HG03139 (cell line): ENCODE results near the gene LAMTOR1.
"Not testable (repeated sequence)": the region's sequence is repeated elsewhere in the genome, so short reads cannot be mapped to it uniquely, and the experiment has no call there.

Experiments used
- ATAC-seq: cut with Tn5 transposase; IDR thresholded peaks from one replicate; pipeline ENCODE4 v1.9.1; 2021; ENCODE audit not compliant: unreplicated experiment

LAMTOR1 gene

GRCh38 chr11:72102946-72103753, at the start of gene LAMTOR1:
Gene LAMTOR1, minus strand, starts transcription at chr11:72103297. Its CDS starts 73 bp downstream, at chr11:72103224.
- peak; percentile 82 for ATAC-seq

- ATAC-seq, result no peak
These were observed 47.8 kb upstream of the LAMTOR1 start for GRCh38 chr11:72150882-72151281.

- no peak for ATAC-seq
These were observed 43.5 kb upstream of the LAMTOR1 start for GRCh38 chr11:72146625-72147024.

GRCh38 chr11:72144807-72145565, 41.9 kb upstream of the LAMTOR1 start:
- ATAC-seq, result no peak

- ATAC-seq, result not testable (repeated sequence)
These were observed 39.4 kb upstream of the LAMTOR1 start for GRCh38 chr11:72142543-72142942.

GRCh38 chr11:72142086-72142485, 39.0 kb upstream of the LAMTOR1 start:
- not testable (repeated sequence) for ATAC-seq

- ATAC-seq, result no peak
These were observed 38.0 kb upstream of the LAMTOR1 start for GRCh38 chr11:72141066-72141465.

- ATAC-seq, result no peak
These were observed 37.6 kb upstream of the LAMTOR1 start for GRCh38 chr11:72140661-72141060.

GRCh38 chr11:72139500-72139899, 36.4 kb upstream of the LAMTOR1 start:
- no peak for ATAC-seq

- ATAC-seq, result no peak
These were observed 35.8 kb upstream of the LAMTOR1 start for GRCh38 chr11:72138821-72139390.

- no peak for ATAC-seq
These were observed 33.7 kb upstream of the LAMTOR1 start for GRCh38 chr11:72136684-72137262.

GRCh38 chr11:72135891-72136683, 33.0 kb upstream of the LAMTOR1 start:
- ATAC-seq, result no peak

- ATAC-seq, result not testable (repeated sequence)
These were observed 32.4 kb upstream of the LAMTOR1 start, which contains the start of gene FOLR3 for GRCh38 chr11:72135473-72135872. Gene FOLR3, plus strand, starts transcription at chr11:72135725. Its CDS starts 228 bp downstream, at chr11:72135953.

GRCh38 chr11:72132646-72133045, 29.5 kb upstream of the LAMTOR1 start:
- no peak for ATAC-seq

GRCh38 chr11:72129381-72129780, 26.3 kb upstream of the LAMTOR1 start:
- ATAC-seq, result no peak

- ATAC-seq, result no peak
These were observed 24.8 kb upstream of the LAMTOR1 start for GRCh38 chr11:72127923-72128322.

- ATAC-seq, result no peak
These were observed 22.9 kb upstream of the LAMTOR1 start for GRCh38 chr11:72125956-72126355.

- no peak for ATAC-seq
These were observed 20.9 kb upstream of the LAMTOR1 start for GRCh38 chr11:72124046-72124445.

GRCh38 chr11:72123117-72123653, 20.1 kb upstream of the LAMTOR1 start:
- ATAC-seq, result no peak

- ATAC-seq, result no peak
These were observed 19.5 kb upstream of the LAMTOR1 start for GRCh38 chr11:72122607-72123006.
